CD4-positive, alpha-beta T cell treated with Interleukin-4 for 4 hours (primary cell): ENCODE measurements around the gene DHX57.
A peak's percentile ranks its signal among the peaks of the same experiment; 100 is the strongest.

Source experiments
- DNase-seq: peaks from one replicate; pipeline ENCODE4 v3.0.0-alpha.2; 2020

Gene DHX57

GRCh38 chr2:38866773-38867443 lies 8.8 kb downstream of the DHX57 start:
- no peak for DNase-seq

- DNase-seq = no peak
Measured at GRCh38 chr2:38863061-38863695, 12.6 kb downstream of the DHX57 start.

DNA sequence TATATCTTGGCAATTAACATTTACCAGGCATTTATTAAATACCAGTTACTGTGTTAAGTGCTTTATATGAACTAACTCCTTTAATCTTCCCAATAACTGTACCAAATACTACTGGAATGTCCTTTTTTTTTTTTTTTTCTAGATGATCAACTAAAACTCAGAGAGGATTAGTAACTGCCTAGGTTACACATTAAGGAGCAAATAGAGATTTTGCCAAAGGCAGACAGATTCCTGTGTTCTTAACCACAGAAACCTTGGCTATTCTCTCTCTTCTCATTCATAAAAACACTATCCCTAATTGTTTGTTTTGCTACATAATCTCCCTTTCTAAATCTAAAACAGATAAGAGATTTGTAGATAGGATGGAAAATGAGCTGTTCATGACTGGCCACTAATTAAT lies 13.3 kb downstream of the DHX57 start:
- no peak for DNase-seq

GRCh38 chr2:38856165-38856564 lies 19.6 kb downstream of the DHX57 start:
- no peak for DNase-seq

DNA sequence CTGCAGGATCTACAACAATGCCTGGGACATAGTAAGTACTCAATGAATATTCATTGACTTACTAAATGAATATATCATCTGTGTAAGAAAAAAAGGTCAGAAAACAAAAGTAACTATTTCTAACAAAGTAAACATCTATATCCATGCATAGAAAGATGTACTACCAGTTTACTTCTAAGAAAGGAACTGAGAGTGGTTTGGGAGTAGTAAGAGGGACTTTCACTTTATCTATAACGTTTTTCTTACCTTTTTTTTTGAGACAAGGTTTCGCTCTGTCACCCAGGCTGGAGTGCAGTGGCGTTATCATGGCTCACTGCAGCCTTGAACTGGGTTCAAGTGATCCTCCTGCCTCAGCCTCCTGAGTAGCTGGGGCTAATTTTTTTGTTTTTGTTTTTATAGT lies 25.7 kb downstream of the DHX57 start:
- DNase-seq = no peak

DNA sequence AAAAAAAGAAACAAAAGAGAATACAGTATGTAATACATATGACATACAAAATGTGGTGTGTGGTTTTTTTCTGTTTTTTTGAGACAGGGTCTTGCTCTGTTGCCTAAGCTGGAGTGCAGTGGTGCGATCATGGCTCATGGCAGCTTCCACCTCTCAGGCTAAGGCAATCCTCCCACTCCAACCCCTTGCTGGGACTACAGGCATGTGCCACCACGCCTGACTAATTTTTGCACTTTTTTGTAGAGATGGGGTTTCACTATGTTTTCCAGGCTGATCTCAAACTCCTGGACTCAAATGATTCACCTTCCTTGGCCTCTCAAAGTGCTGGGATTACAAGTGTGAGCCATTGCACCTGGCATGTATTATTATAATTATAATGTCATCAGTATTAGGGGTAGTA lies 38.9 kb downstream of the DHX57 start:
- DNase-seq = no peak

GRCh38 chr2:38835990-38836389 lies 39.7 kb downstream of the DHX57 start:
- peak; percentile 4 for DNase-seq

DNA sequence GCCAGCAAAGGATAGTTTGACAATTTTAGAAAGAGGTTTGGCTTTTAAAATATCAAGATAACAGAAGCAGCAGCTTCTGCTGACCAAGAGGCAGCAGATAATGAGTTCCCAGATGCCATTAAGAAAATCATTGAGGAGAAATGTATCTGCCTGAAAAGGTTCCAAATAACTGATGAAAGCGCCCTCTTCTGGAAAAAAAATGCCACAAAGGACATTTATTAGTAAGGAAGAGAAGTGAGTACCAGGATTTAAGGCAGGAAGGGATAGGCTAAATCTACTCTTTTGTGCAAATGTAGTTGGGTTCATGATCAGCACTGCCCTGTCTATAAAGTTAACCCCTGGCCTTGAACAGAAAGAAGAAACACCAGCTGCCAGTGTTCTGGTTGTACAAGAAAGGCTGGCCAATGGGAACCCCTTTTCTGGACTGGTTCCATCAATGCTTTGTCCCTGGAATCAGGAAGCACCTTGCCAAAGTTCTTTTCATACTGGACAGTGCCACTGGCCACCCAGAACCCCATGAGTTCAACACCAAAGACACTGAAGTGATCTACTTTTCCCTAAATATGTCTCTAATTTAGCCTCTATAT lies 40.6 kb downstream of the DHX57 start:
- peak; percentile 28 for DNase-seq

DNA sequence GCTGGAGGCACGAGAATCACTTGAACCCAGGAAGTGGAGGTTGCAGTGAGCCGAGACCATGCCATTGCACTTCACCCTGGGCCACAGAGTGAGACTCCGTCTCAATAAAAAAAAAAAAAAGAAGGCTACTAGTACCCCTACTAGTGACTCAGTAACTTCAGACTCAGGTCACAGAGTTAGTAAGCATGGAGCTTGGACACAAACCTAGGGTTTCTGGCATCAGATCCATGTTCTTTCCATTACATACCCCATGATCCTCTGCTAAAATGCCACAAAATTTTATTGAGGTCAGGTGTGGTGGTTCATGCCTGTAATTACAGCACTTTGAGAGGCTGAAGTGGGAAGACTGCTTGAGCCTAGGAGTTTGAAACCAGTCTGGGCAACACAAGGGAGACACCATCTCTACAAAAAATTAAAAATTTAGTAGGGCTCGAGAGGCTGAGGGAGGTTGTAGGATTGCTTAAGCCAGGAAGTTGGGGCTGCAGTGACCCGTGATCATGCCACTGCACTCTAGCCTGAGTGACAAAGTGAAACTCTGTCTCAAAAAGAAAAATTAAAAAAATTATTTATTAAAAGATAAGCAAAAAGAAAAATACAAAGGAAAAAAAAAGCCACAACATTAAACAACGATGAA lies 45.1 kb downstream of the DHX57 start:
- no peak for DNase-seq

DNA sequence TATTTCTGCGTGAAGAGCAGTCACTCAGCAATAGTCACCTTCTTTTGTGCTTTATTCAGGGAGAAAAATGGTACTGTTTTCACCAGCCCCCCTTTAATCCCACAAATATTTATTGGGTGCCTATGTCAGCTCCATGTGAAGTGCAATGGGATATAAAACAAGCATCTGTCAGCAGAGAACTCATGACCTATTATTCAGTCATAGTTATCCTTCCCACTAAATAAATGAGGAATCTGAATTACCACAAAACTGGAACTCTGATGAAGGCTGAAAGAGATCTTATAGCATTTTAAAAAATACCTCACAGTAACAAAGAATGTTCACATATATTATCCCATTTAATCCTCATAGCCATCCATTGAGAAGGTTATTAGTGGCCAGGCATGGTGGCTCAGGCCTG lies 45.8 kb downstream of the DHX57 start:
- no peak for DNase-seq

DNA sequence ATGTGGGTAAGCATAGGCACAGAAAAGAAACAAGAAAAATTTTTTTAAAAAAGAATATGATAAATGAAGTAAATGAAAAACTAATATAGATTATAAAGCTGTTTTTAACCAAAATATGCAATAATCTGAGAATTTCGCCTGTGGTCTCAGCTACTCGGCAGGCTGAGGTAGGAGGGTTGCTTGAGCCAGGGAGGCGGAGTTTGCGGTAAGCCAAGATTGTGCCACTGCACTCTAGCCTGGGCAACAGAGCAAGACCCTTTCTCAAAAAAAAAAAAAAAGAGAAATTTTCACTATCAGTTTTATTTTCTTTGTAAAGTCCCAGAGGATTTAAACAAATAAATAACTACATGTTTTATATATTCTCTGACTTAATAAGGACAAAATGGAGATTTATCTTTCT lies 47.3 kb downstream of the DHX57 start:
- no peak for DNase-seq

DNA sequence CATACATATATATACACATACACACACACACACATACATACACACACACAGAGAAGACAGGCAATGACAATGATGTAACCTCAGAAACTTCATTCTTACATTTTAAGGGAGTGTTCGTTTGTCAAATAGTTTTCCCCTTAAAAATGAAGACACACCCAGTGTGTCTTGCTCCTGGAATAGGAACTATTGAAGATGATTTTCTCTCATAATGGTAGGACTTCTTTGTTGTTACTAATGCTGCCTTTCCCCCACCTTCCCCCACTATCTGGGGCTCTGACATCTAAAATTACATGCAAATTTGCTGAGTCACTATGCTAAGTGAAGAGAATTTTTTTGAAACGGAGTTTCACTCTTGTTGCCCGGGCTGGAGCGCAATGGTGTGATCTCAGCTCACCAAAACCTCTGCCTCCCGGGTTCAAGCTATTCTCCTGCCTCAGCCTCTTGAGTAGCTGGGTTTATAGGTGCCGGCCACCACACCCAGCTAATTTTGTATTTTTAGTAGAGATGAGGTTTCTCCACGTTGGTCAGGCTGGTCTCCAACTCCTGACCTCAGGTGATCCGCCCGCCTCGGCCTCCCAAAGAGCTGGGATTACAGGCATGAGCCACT lies 48.1 kb downstream of the DHX57 start:
- DNase-seq = peak; percentile 6

DNA sequence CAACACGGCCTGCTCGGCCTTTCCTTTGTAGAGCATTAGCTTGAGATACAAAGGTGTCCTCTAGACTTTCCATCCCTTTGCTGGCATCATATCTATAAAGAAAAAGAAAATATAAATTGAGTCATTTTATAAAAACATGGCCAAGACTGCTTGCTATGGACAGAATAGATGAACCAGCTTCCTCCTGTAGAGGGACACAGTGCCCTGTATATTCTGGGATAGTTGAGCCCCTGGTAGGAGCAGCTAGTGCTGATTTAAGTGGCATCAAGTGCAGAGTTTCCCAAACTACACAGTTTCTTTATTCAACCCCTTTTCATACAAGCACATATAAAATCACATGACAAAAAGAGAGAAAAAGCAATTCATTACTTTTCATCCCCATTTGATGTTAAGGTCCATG lies 49.8 kb downstream of the DHX57 start:
- no peak for DNase-seq

- no peak for DNase-seq
Measured at GRCh38 chr2:38824906-38825305, 50.8 kb downstream of the DHX57 start.

DNA sequence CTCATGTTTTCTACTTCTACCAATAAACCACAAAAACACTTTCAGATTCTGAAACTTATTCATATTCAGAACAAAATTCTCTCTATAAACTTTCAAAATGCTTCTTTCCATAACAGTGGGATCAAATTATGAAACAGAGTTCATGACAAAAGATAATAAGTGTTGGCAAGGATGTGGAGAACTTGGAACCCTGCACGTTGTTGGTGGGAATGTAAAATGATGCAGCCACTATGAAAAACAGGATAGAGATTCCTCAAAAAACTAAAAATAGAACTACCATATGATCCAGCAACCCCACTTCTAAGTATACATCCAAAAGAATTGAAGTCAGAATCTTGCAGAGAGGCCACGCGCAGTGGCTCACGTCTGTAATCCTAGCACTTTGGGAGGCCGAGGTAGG lies 52.3 kb downstream of the DHX57 start:
- no peak for DNase-seq

- no peak for DNase-seq
Measured at GRCh38 chr2:38818565-38818964, 57.2 kb downstream of the DHX57 start.

- no peak for DNase-seq
Measured at GRCh38 chr2:38815936-38816335, 59.8 kb downstream of the DHX57 start.

- no peak for DNase-seq
Measured at GRCh38 chr2:38810488-38810887, 65.2 kb downstream of the DHX57 start.

- DNase-seq = no peak
Measured at GRCh38 chr2:38808677-38809076, 67.1 kb downstream of the DHX57 start.

DNA sequence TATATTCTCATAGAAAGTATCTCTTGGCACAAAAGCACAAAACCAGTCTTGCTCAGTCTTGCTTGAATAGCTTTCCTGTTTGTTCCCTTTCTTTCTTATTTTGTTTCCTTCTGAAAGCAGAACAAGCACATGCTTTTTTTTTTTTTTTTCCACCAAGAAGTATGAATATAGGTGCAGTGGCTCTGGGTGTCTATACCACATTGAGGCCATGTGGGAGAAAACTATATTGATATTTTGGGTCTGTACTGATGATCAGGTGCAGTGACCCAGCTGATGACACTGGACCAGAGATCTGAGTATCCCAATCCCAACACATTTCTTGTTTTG lies 69.0 kb downstream of the DHX57 start:
- no peak for DNase-seq

DNA sequence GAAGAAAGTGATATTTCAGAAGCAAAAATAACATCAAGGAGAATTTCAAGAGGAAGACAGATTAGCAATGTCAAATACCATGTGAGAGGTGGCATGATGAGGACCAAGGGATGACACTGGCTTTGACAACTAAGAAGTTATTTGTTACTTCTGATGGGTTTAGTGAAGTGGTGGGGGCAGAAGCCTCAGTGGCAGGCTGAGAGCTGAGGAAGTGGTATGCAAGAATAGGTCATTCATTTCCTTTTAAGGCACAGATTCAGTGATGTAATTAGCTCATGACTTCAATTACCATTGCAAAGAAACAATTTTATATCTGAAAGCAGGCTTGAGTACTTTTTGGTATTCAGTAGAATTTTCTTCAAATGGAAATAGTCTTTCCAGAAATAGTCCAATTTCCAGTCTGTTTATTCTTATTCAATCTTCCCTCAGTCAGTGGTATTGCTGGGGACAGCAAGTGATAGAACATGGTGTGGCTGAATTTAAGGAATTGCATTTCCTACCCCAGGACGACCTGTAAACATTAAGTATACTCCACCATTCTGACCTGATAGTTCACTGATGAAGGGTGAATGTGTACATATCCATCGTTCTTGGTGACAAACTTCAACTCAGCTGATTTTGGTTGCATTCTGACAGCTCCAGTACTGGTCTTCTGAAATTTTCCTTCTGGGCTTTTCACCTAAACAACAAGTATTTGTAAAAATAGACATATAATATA lies 69.6 kb downstream of the DHX57 start:
- DNase-seq = no peak

DNA sequence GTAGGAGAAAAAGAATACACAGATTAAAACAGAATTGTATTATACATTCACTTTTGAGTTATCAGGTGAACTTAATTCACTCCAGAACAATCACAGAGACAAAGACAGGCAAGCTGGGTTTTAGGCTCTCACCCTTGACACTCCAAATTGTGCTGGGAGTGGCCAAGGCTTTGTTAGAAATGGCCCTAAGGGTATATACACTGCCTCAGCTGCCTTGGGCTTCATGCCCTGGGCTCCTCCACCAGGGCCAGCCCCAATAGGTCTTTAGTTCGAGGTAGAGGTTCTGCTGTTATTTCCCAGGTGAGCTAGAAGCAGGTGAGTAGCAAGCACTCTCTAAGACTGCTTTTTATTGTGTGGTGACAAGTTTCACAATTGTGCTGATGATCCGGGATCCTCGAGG lies 77.8 kb downstream of the DHX57 start:
- DNase-seq = no peak

- no peak for DNase-seq
Measured at GRCh38 chr2:38797250-38797676, 78.5 kb downstream of the DHX57 start.
